ENCODE results near the gene LPGAT1.
"Not testable (repeated sequence)": the region's sequence is repeated elsewhere in the genome, so short reads cannot be mapped to it uniquely, and the experiment has no call there.

The LPGAT1 gene

DNA sequence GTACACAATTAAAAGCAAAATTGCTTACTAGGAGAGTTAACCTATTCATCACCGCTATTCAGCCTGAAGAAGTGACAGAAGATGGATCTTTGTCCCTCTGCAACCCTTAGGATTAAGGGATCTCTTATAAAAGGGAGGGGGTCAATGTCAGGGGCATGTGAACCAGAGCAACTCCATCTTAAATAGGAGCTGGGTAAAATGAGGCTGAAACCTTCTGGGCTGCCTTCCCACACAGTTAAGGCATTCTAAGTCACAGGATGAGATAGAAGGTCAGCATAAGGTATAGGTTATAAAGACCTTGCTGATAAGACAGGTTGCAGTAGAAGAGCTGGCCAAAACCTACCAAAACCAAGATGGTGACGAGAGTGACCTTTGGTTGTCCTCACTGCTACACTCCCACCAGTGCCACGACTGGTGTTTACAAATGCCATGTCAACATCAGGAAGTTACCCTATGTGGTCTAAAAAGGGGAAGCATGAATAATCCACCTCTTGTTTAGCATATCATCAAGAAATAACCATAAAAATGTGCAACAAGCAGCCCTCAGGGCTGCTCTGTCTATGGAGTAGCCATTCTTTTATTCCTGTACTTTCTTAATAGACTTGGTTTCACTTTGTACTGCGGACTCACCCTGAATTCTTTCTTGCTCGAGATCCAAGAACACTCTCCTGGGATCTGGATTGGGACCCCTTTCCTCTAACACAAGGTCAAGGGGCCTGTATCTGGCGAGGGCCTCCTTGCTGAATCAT, 119.8 kb downstream of the LPGAT1 start:
- in situ Hi-C loops (cut with HindIII; ENCODE audit: low sequenced_read_pairs) = no loop called here

DNA sequence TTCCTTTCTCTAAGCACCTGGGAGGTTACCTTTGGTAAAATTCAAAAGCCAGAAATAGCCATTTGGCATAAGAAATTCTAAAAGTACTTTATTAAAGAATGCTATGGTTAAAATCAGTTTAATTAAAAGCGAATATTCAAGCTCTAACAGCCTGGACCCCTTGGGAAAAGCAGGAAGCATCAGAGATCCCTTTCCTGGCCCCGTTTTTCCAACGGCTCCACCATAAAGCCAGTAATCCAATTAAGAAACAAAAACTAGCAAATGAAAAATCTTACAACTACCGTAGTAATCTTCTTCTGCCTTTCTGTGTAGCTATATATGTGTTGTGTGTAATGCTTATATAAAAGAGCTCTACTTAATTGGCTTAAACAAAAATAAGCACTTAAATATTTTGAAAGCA, 121.6 kb downstream of the LPGAT1 start:
- in situ Hi-C loops (cut with HindIII; ENCODE audit: low sequenced_read_pairs) = no loop called here

DNA sequence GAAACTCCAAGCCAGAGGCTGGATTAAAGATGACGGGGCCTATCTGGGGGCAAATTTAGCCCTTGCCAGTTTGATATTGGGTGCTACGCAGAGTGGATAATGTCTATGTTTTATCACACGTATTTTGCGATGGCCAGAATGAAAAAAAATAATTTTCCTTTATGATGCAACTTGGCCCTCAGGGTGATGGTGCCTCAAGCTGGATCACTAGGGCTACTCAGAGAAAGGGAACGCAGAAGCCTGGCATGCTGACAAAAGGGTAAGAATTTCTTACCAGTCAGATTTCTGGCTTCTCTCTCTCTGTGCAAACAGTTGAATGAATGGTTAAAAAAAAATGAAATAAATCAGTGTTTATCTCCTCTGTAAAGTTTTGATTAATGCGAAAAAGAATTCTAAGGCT, 122.6 kb downstream of the LPGAT1 start:
- in situ Hi-C loops (cut with HindIII; ENCODE audit: low sequenced_read_pairs) = no loop called here

DNA sequence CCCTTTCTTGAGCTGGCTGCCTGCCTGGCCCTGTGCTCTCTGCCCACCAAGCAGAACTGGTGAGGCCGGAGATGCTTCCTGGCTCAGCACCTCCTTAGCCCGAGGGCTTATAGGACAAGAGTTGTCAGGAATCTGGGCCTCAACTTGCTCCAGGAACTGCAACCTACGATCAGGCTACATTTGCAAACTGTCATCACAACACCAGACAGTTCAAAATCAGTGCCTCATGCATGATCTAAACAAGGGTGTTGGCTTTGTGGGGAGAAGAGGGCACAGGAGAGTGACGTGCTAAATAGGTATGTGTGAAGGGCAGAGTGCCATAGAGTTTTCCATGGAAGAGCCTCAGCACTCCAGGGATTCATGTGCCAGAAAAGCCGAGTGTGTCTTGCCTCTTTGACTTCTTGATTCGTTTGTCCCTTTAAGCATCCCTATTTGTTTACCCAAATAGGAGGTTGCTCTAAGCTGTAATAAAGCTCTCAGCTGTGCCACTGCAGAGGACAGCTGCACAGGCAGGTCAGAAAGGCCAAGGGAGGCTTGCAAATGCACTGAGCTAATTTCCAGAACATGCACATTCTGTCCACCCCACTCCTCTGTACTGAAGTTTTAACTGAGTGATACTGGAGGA, 125.0 kb downstream of the LPGAT1 start:
- in situ Hi-C loops (cut with HindIII; ENCODE audit: low sequenced_read_pairs) = no loop called here

DNA sequence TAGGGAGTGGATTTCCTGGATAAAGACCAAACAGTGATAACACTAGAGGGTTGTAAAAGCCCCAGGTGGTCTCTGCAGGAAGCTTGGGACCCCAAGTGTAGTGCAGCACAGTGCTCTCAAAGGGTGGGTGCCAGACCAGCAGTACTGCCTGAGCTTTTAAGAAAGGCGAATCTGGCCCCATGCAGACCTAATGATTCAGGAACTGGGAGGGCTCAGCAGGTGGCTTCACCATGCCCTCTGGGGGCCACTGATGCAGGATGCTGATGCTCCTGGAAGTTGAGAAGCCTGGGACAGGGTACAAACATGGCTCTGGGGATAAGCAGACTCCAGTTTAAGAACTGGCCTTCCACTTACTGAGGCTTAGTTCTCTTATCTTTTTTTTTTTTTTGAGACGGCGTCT, 126.0 kb downstream of the LPGAT1 start:
- in situ Hi-C loops (cut with HindIII; ENCODE audit: low sequenced_read_pairs) = no loop called here

DNA sequence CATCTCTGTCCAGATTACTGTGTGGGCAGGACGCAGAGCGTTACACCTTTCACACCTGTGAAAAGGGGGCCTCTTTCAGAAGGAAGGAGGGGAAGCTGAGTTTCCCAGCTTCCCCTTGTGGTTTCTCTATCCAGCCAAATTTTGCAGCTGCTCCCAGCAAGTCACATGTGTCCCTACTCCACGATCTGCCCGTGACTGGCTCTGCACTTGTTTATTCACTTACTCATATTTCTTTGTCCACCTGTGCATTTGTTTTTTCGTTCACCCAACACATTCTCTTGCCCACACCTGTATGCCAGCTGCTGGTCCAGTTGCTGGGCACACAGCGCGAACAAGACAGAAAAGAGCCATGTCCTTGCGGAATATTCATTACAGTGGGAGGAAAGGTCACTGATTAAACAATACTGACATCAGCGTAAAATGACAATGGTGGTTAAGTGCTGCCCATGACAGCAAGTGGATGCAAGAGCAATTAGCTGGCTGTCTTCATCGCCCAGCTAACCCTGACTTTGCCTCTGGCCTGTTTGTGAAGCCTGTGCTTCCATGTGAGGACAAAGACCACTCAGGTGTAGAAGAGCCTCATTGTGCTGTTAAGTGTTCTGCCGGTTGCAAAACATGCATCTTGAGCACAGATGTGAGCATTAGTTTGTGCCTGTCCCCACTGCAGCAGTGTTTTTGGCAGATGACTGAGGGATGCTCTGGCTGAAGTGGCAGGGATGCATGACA, 126.6 kb downstream of the LPGAT1 start:
- in situ Hi-C loops (cut with HindIII; ENCODE audit: low sequenced_read_pairs) = no loop called here

DNA sequence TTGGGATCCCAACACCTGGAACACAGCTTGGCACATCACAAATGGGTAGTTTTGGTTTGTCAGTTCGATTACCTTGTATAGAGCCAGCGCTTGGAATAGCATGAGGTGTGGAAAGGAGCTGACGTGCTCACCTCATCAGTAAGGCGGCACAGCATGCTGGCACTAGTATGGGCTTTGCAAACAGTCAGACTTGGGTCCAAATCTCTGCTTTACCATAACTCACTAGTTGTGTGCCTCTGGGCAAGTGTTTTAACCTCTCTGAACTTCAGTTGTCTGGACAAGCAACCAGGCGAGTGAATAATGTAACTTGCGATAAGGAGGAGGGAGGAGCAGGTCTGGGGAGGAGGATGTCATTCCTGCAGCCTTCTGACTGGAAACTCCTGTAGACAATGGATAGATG, 128.8 kb downstream of the LPGAT1 start:
- in situ Hi-C loops (cut with HindIII; ENCODE audit: low sequenced_read_pairs) = no loop called here

DNA sequence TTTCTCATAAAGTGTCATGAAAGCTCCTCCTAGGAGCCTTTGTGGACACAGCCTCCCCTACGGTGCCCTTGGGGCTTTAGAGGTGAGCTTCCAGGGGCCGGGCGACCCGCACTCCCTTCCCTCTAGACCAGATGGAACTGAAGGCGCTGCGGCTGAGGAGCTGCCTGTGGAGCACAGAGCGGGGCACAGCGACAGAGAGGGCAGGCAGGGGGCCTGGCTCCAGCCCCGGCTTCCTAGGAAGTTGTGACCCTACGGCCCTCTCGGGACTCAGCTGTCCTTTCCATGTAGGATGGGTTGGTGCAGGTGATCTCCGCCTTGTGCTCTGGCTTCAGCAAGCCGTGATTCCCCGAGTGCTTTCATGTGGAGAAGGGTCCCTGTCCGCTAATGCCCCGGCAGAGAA, 131.5 kb downstream of the LPGAT1 start:
- in situ Hi-C loops (cut with HindIII; ENCODE audit: low sequenced_read_pairs) = no loop called here

DNA sequence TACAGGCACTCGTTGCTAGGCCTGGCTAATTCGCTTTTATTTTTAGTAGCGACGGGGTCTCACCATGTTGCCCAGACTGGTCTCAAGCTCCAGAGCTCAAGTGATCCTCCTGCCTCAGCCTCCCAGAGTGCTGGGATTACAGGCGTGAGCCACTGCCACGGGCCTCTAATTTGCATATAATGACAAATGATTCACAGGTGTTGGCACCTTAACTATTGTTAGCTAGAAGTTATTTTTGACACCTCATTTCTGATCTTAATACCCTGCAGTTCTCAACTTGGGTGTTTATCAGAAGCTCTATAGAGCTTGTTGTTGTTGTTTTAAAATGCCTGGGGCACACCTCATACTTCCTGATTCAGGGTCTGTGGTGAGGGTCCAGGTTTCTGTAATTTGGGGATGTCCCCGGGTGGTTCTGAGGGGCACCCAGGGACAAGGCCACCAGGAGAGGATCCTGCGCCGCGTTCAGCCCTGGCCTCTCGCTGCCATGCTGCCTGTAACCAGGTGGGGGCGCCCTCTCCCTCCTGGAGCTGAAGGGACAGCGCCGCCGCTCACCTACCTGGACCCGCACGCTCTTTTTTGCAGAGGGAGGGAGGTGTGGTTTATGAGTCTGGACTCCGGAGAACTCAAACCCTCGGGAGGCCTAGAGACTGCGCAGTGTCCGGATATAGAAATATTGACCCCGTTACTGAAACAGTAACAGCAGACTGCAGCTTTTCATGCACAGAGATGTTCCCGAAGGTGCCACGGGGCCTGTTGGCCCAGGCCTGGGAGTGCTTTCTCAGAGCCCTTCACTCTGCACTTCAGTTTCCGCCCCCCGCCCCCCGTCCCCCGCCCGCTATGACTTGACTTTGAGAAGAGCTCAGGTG, 132.2 kb downstream of the LPGAT1 start:
- in situ Hi-C loops (cut with HindIII; ENCODE audit: low sequenced_read_pairs) = no loop called here

DNA sequence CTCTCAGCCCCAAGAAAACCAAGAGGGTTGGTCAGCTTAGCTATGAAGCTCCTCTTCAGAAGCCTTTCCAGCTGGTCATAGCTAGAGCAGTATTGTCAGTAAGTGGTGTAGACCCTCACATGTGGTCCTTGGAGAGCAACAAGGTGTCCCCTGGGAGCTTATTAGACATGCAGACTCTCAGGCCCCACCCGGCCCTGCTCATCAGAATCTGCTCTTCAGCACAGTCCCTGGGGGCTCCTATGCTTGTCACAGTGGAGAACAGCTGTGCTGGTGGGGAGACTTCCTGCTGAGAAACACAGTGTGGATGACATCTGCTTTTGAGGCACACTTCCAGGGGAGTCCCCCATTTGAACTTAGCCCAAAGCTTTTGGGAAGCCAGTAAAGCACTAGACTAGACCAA, 133.2 kb downstream of the LPGAT1 start:
- in situ Hi-C loops (cut with HindIII; ENCODE audit: low sequenced_read_pairs) = no loop called here

DNA sequence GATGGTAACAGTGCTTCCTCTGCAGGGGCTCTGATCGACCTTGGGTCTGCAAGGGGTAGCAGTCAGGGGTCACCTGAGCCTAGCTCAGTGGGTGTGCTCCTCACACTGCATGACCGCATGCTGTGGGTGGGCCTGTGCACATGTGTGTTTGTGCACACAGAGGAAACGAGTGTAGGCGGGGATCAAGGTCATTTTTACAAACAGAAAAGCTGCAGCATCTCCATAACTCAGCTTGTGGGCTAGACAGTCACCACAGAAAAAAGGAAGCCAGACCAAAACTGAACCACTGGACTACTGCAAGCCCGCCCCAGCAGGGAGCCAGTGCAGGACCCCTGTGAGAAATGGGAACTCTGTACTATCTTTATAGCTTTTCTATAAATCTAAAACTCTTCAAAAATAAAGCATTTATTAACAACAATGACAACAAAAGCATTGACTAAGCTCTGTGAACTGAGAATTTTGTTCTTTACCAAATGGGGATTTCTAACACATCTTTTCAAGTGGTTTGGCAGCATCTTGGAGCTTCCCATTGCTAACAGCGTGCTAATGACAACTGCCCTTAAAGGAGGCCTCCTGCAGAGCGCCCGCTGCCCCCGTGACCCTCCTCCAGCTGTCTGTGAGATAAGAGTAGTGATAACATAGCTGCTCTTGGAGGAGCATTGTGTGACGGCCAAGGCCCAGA, 135.3 kb downstream of the LPGAT1 start:
- in situ Hi-C loops (cut with HindIII; ENCODE audit: low sequenced_read_pairs) = no loop called here

DNA sequence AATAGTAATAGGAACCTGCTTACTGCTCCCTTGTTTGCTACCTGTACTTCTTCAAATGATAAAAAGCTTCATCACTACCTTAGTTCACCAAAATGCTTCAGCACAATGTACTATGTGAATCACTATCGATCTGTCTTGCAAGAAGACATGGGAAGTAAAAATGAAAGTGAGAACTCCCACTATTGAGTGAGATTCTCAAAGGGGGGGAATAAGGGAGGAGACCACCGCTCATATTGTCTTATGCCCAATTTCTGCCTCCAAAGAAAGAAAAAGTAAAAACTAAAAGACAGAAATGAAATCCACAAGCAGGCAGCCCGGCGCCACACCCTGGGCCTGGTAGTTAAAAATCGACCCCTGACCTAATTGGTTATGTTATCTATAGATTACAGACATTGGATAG, 136.7 kb downstream of the LPGAT1 start:
- in situ Hi-C loops (cut with HindIII; ENCODE audit: low sequenced_read_pairs) = not testable (repeated sequence)

All from endothelial cell of hepatic sinusoid (primary cell).